Colonic mucosa (tissue), 4 donors: ENCODE data around the gene FAM222A. TPM values are rescaled to one million over a fixed set of nuclear protein-coding genes. Genes with fewer than 3 reads are reported as not detected.

Experiments
- DNase-seq: peaks from one replicate; pipeline ENCODE4 v3.0.0-alpha.2; 2020
- H3K27ac ChIP-seq: fragments of 200-600 bp; one replicate; pipeline ENCODE4 v1.8.0; 2021
- H3K27me3 ChIP-seq: fragments of 200-600 bp; one replicate; pipeline ENCODE4 v1.8.0; 2021
- H3K36me3 ChIP-seq: fragments of 200-600 bp; one replicate; pipeline ENCODE4 v1.8.0; 2021
- H3K4me1 ChIP-seq: fragments of 200-600 bp; one replicate; pipeline ENCODE4 v1.8.0; 2021; ENCODE audit warnings: mild to moderate bottlenecking
- H3K4me3 ChIP-seq: fragments of 200-600 bp; one replicate; pipeline ENCODE4 v1.8.0; 2021
- H3K9ac ChIP-seq, 2 donors: one replicate each; pipeline ENCODE4 v1.7.0; 2013; ENCODE audit warnings: control low read depth in 2 of 2, low read depth in 2 of 2, low read length in 2 of 2
- H3K9me3 ChIP-seq: fragments of 200-600 bp; one replicate; pipeline ENCODE4 v1.8.0; 2021
- CTCF ChIP-seq: fragments of 200-600 bp; IDR thresholded peaks from one replicate; pipeline ENCODE4 v1.8.0; 2022; ENCODE audit warnings: antibody characterized with exemption, mild to moderate bottlenecking
- intact Hi-C: fragments of 100-400 bp; cut with DNase I; formaldehyde crosslinking; loops from one replicate; pipeline ENCODE4 v1.14.1; 2022
- total RNA-seq, 2 donors: library from RNA; stranded (reverse); fragmentation: NEBNext Ultra II Directional in 1 of 2; extraction: Animal tissue kit (Norgen Biotek cat#: 25700) in 1 of 2; gene quantifications; one replicate each; pipeline ENCODE4 v1.2.1, GENCODE V29; 2021
- donor health status: healthy.
- donor health status: DM: no; HTN: no; CAD: no.
- donor health status: DM: no; HTN: no; CAD: no.

Gene FAM222A
- total RNA-seq, 2 donors from 2014 or later, result 3.9 to 5.5 TPM

DNA sequence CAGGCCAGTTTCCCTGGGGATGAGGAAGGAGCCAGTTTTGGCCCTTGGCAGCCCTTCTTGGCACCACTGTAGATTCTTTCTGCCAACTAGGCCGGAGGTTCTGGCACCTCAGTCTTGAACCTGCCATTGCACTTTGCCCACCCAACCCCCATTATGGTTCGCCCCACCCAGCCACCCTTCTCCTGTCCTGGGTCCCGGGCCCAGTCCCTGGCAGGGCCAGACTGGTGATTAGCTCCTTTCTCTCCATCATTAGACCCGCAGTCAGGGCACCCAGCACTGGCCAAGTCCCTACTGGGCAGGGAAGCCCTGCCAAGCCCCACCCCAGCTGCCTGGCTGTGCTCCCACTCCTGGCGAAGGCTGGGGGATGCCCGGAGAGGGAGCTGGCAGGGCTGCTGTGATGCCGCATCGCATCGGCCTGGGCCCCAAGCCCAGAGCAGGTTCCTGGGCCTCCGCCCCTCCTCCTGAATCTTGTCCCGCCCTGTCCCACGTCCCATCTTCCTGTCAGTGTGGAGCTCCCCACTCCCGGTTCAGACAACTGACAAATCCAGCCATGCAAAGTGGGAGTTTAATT lies 9.8 kb downstream of the FAM222A start:
- Histone ChIP-seq H3K36me3 (no peaks in the 10 kb centered on the region), H3K9me3 (no peaks in the 10 kb centered on the region), H3K27ac (no peak overlapping the region), H3K27me3 (no peaks in the 10 kb centered on the region), H3K4me1 (no peaks in the 10 kb centered on the region), H3K4me3 (no peak overlapping the region), H3K9ac (no peak overlapping the region)
- DNase-seq, result no peak
- intact Hi-C loops, result no loop called here
- no peak for TF ChIP-seq CTCF

GRCh38 chr12:109724321-109724892 lies 10.8 kb downstream of the FAM222A start:
- Histone ChIP-seq H3K27me3 (no peaks in the 10 kb centered on the region), H3K27ac (no peak overlapping the region), H3K36me3 (no peaks in the 10 kb centered on the region), H3K4me1 (no peaks in the 10 kb centered on the region), H3K4me3 (no peak overlapping the region), H3K9me3 (no peaks in the 10 kb centered on the region), H3K9ac (no peak overlapping the region)
- DNase-seq, result no peak
- no peak for TF ChIP-seq CTCF
- intact Hi-C loops, result no loop called here

DNA sequence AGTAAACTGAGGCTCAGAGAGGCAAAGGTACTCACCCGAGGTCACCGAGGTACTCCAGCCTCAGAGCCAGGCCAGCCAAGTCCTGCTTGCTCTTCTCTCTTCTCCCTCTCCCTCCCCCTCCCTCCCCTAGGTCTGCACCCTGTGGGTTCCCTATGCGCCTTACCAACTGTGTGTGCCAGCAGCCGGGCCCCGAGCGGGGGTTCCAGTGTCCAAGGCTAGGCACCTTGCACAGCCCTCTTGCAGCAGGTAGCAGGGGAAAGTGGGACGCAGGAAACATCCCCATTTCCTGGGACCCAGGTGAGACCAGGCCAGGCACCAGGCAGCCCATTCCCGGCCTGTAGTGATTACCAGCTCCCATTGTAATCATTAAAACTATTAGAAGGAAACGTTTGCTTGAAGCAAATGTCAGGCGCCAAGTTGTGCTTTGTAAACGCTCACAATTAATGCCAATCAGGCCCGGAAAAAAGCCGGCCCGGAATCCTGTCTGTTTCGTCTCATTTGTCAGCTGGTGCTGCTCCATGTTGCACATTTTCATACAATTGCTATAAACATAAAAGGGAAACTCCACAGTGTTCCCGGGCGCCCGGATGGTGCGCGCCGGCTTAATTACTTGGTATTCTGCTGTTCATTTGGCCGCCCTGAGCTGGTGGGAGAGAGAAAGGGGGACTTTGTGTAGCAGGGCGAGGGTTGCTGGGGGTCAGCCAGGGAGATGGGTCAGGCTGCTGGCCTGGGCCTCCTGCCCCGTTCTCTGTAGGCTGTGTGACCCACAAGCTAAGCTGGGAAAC lies 11.9 kb downstream of the FAM222A start:
- H3K4me3 ChIP-seq, result no peak overlapping the region
- no peak overlapping the region for H3K9ac ChIP-seq
- H3K4me1 ChIP-seq, result no peaks in the 10 kb centered on the region
- H3K27ac ChIP-seq, result no peak overlapping the region
- TF ChIP-seq CTCF, result no peak
- intact Hi-C loops, result no loop called here
- no peaks in the 10 kb centered on the region for H3K27me3 ChIP-seq
- DNase-seq, result no peak
- no peaks in the 10 kb centered on the region for H3K36me3 ChIP-seq
- no peaks in the 10 kb centered on the region for H3K9me3 ChIP-seq

GRCh38 chr12:109726106-109726497 lies 12.5 kb downstream of the FAM222A start:
- H3K4me3 ChIP-seq, result no peak overlapping the region
- H3K27me3 ChIP-seq, result no peaks in the 10 kb centered on the region
- no peak overlapping the region for H3K9ac ChIP-seq
- intact Hi-C loops, result no loop called here
- DNase-seq, result no peak
- no peaks in the 10 kb centered on the region for H3K9me3 ChIP-seq
- H3K36me3 ChIP-seq, result no peaks in the 10 kb centered on the region
- TF ChIP-seq CTCF, result no peak
- H3K27ac ChIP-seq, result no peak overlapping the region
- no peaks in the 10 kb centered on the region for H3K4me1 ChIP-seq

DNA sequence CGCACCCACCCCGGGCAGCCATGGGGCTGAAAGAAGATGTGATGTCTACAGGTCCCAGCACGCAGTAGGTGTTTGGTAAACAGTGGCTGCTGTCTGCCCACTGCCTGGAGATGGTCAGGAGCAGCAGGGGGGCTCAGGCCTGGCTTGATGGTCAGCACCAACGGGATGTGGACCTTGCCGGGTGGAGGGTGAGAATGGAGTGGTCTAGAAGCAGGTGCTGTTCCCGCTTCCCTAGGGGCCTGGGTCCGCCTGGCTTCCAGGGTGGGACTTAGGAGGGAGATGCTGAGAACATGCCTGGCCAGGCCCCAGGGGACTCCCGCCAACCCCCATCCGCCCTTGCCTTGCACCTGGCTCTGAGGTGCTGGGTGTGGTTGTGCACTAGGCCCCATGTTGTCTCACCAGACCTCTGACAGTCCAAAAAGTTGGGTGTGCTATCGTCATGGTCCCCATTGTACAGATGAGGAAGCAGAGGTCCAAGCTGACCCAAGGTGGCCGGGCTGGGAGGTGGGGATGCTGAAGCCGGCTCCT lies 12.9 kb downstream of the FAM222A start:
- Histone ChIP-seq H3K27me3 (no peaks in the 10 kb centered on the region), H3K9ac (no peak overlapping the region), H3K4me1 (no peaks in the 10 kb centered on the region), H3K9me3 (no peaks in the 10 kb centered on the region), H3K36me3 (no peaks in the 10 kb centered on the region), H3K4me3 (no peak overlapping the region), H3K27ac (no peak overlapping the region)
- DNase-seq, result no peak
- TF ChIP-seq CTCF, result no peak
- intact Hi-C loops, result no loop called here
